GM12878 (cell line): ENCODE measurements around the gene SEPTIN1. TPM values are rescaled to one million over a fixed set of nuclear protein-coding genes. Genes with fewer than 3 reads are reported as not detected.

Experiments used
- BCL11A ChIP-seq: IDR thresholded peaks from 2 replicates; pipeline ENCODE4 v1.6.1; 2011; ENCODE audit warnings: low read depth, low read length
- BCL3 ChIP-seq: IDR thresholded peaks from 2 replicates; pipeline ENCODE4 v1.6.1; 2011; ENCODE audit warnings: borderline replicate concordance, low read depth, mild to moderate bottlenecking, moderate library complexity, low read length; ENCODE audit not compliant: insufficient read depth, poor library complexity, severe bottlenecking
- BRCA1 ChIP-seq: IDR thresholded peaks from 2 replicates; pipeline ENCODE4 v1.6.1; 2011; ENCODE audit warnings: low read depth, low read length, improper control_type of control experiment
- CBX3 ChIP-seq: fragments of 200-600 bp; sonication (generic); IDR thresholded peaks from 2 replicates; pipeline ENCODE4 v1.6.1; 2016; ENCODE audit warnings: low read depth, borderline replicate concordance
- CEBPZ ChIP-seq: fragments of 150-350 bp; IDR thresholded peaks from 2 replicates; pipeline ENCODE4 v1.6.1; 2016; ENCODE audit warnings: low read depth, low read length
- CHD1 ChIP-seq: IDR thresholded peaks from 2 replicates; pipeline ENCODE4 v1.6.1; 2012; ENCODE audit warnings: low read depth, low read length, improper control_type of control experiment
- ESRRA ChIP-seq: IDR thresholded peaks from 2 replicates; pipeline ENCODE4 v1.6.1; 2012; ENCODE audit warnings: mild to moderate bottlenecking, low read length, improper control_type of control experiment
- FOXK2 ChIP-seq: fragments of 450-650 bp; IDR thresholded peaks from 2 replicates; pipeline ENCODE4 v1.6.1; 2017; ENCODE audit warnings: mild to moderate bottlenecking, moderate library complexity
- IKZF2 ChIP-seq, 2 experiments: fragments of 450-650 bp; IDR thresholded peaks; 2 replicates each; pipeline ENCODE4 v1.6.1; 2017; ENCODE audit warnings: mild to moderate bottlenecking in 2 of 2, moderate library complexity in 2 of 2
- IRF5 ChIP-seq: fragments of 450-650 bp; IDR thresholded peaks from 2 replicates; pipeline ENCODE4 v1.6.1; 2017; ENCODE audit warnings: borderline replicate concordance
- MTA3 ChIP-seq: IDR thresholded peaks from 2 replicates; pipeline ENCODE4 v1.6.1; 2012; ENCODE audit warnings: low read length, inconsistent platforms, borderline replicate concordance
- NFYB ChIP-seq: IDR thresholded peaks from 2 replicates; pipeline ENCODE4 v1.6.1; 2011; ENCODE audit warnings: low read depth, mild to moderate bottlenecking, low read length, improper control_type of control experiment, moderate library complexity; ENCODE audit not compliant: insufficient read depth
- NR2C2 ChIP-seq: IDR thresholded peaks from 2 replicates; pipeline ENCODE4 v1.6.1; 2011; ENCODE audit warnings: borderline replicate concordance, low read depth; ENCODE audit not compliant: control insufficient read depth, insufficient read length
- POU2F2 ChIP-seq: IDR thresholded peaks from 3 replicates; pipeline ENCODE4 v1.6.1; 2011; ENCODE audit warnings: low read depth, mild to moderate bottlenecking, low read length, borderline replicate concordance
- RAD21 ChIP-seq: IDR thresholded peaks from 2 replicates; pipeline ENCODE4 v1.6.1; 2011; ENCODE audit warnings: mild to moderate bottlenecking, low read depth, low read length, moderate library complexity; ENCODE audit not compliant: insufficient read depth
- SP1 ChIP-seq: IDR thresholded peaks from one replicate; pipeline ENCODE4 v1.6.1; 2011; ENCODE audit warnings: low read depth, low read length
- TAF1 ChIP-seq: IDR thresholded peaks from 2 replicates; pipeline ENCODE4 v1.6.1; 2011; ENCODE audit warnings: mild to moderate bottlenecking, low read depth, low read length, borderline replicate concordance
- TARDBP ChIP-seq: IDR thresholded peaks from 2 replicates; pipeline ENCODE4 v1.6.1; 2016; ENCODE audit warnings: borderline replicate concordance
- USF1 ChIP-seq: IDR thresholded peaks from 2 replicates; pipeline ENCODE4 v1.6.1; 2011; ENCODE audit warnings: borderline replicate concordance, low read depth, mild to moderate bottlenecking, moderate library complexity, mixed read lengths, low read length; ENCODE audit not compliant: insufficient read depth; ENCODE audit errors: extremely low read length
- ZBTB33 ChIP-seq: fragments of 450-650 bp; IDR thresholded peaks from 2 replicates; pipeline ENCODE4 v1.6.1; 2017; ENCODE audit warnings: mild to moderate bottlenecking
- ZZZ3 ChIP-seq: IDR thresholded peaks from 2 replicates; pipeline ENCODE4 v1.6.1; 2011; ENCODE audit warnings: low read depth; ENCODE audit not compliant: control insufficient read depth, insufficient read length
- polyA plus RNA-seq, 11 experiments: library from polyadenylated mRNA; depleted of rRNA in 4 of 11; unstranded in 6 of 11; stranded (reverse) in 5 of 11; fragments of >200 nt; fragmentation: Nextera tagmentation in 4 of 11; fragmentation: Illumina TruSeq in 1 of 11; extraction: Ambion mirVana in 4 of 11; extraction: Trizol in 1 of 11; gene quantifications; 1 replicate in 1 of 11; 2 replicates in 10 of 11; pipeline versions ENCODE4 v1.2.1 to v1.2.3, GENCODE V29; 2011 to 2016; ENCODE audit warnings: inconsistent platforms in 2 of 11, missing spikeins in 2 of 11, low read depth in 1 of 11
- total RNA-seq, 4 experiments: library from RNA; depleted of rRNA in 3 of 4; stranded (reverse); fragments of >200 nt in 3 of 4; fragmentation: Illumina TruSeq in 1 of 4; extraction: Trizol in 1 of 4; gene quantifications; 2 replicates each; pipeline versions ENCODE4 v1.2.1 to v1.2.3, GENCODE V29; 2013 to 2021

Gene SEPTIN1
- total and polyA plus RNA-seq, 10 of the 15 experiments (the other 5 are each of a cell fraction or from before 2014, with no cell fraction given): 2.8 to 153 (median 94.1) TPM

GRCh38 chr16:30395155-30395991, 13.0 kb upstream of the SEPTIN1 start, which contains the start of gene ZNF48 (continued):
- TF ChIP-seq CEBPZ: no peak
- TF ChIP-seq BRCA1: no peak
- no peak for TF ChIP-seq CHD1
- TF ChIP-seq TARDBP: peak; percentile 77; the same call in 1 of the 2 replicates
- TF ChIP-seq IKZF2 (IDR thresholded peaks at IDR 0.05): no peak; a peak in 1 of 4 replicates
- TF ChIP-seq ESRRA: no peak
- TF ChIP-seq ZZZ3: no peak
- TF ChIP-seq USF1: no peak
- TF ChIP-seq IRF5: no peak
- peak; percentile 56 for TF ChIP-seq SP1
- no peak for TF ChIP-seq NR2C2
- peak; percentile 65; the same call in 1 of the 2 replicates for TF ChIP-seq TAF1
- no peak for TF ChIP-seq POU2F2
- no peak for TF ChIP-seq BCL3
- TF ChIP-seq FOXK2: no peak
- no peak for TF ChIP-seq CBX3
- no peak for TF ChIP-seq BCL11A
- no peak for TF ChIP-seq RAD21
- TF ChIP-seq ZBTB33: no peak
- TF ChIP-seq NFYB: no peak
- TF ChIP-seq MTA3: no peak
